Epithelial cell of prostate (primary cell): ENCODE measurements around the gene BAK1.

Source experiments
- DNase-seq: peaks from one replicate; pipeline ENCODE4 v3.0.0-alpha.2; 2011; ENCODE audit warnings: low read depth, low spot score
- H3K27ac ChIP-seq: fragments of 450-650 bp; 2 replicates; pipeline ENCODE4 v1.5.1; 2017; ENCODE audit warnings: mild to moderate bottlenecking

Gene BAK1

DNA sequence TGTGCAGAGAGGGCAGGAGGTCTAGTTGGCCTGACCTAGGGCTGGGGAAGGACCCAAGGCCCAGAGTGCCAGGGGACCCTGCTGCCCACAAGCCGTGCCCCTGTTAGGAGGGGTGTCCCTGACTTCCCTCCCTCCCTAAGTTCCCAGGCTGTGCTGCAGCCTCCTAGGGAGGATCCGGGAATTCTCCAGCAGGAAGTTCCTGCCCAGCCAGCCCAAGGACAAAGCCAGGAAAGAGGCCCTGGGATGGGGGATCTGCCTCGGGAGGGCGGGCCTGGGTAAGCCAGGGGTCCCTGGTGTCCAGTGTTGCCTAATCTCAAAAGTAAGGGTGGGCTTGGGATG, 9.3 kb upstream of the BAK1 start:
- peak overlapping the region; percentile 95 for H3K27ac ChIP-seq
- no peak for DNase-seq

DNA sequence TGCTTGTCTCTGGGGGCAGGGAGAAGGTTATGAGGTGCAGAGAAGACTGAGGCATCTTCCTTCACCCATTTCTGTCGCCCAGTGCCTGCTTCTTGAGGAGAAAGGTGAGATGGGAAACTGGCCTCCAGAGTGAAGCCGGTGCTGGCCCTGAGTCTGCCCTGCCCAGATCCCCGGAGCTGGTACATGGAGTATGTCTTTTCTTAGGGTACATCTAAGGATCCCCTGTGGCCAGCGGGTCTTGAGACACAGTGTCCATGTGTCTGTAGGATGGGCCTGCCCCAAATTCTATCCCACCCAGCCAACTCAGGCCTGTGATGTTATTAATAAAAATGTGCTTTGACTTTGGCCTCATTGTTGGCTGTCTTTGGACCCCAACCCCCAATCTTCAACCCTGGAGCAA, 8.8 kb upstream of the BAK1 start:
- no peak for DNase-seq
- H3K27ac ChIP-seq = no peak overlapping the region

DNA sequence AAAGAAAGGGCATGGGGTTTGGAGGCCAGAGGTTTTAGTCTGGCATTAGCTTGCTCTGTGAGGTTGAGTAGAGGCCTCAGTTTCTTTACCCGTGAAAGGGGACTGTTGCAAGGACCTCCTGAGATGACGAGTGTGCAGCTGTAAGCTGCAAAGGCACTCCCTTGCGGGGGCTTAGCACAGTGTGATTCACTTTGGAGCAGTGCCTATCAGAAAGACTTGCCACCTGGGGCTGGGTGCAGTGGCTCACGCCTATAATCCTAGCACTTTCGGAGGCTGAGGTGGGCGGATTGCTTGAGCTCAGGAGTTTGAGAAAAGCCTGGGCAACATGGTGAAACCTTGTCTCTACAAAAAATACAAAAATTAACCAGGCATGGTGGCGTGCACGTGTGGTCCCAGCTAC, 7.5 kb upstream of the BAK1 start:
- no peak overlapping the region for H3K27ac ChIP-seq
- no peak for DNase-seq

DNA sequence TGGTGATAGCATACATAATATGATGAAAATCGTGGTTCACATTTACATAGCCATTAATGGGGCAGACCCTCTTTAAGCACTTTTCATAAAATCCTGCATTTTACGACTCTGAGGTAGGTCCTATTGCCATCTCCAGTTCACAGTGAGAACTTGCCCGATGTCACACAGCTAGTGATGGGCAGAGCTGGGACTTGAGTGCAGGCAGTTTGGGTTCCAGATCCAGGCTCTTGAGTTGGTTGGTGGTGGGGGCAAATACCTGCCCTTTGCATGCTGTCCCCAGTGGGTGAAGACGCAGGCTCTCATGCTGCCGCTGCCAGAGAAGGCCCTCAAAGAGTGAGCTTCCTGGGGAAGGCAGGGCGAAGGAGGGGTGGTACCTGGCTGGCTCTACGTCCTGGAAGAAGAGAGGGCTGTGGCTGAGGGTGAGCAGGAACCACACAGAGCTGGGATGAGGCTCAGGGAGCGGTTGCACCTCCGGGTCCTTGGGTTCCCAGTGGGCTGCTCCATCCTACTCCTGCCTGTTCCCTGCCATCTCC, 6.1 kb upstream of the BAK1 start:
- no peak for DNase-seq

DNA sequence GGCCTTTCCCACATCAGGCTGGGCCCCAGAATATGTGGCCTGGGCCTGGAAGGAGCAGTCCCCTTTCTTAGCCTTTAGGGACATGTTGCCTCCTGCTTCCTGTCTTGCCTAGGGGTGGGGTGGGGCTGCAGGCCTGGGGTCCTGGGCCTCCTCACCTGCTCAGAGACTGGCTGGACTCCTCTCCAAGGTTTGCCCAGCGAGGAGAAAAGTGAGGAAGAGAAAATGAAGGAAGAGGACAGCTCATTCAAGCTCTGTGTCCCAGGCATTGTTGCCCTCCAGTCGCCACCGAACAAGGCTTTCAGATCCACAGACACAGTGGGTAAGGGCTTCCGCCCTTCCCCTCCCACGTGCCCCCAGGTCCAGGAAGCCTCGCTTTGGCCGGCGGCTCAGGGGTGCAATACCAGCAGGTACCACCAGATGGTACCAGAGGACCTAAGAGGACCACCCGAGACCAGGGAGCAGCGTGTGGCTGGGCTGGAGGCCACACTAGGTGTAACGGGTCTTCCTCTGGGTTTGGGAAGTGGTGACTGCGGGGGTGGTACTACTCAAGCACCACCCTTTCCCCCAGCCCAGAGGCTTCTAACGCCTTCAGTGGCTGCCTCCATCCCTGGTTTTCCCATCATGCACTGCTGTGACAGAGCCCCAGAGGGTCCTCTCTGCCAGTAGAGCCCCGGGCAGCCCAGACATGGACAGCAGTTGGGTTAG, 5.5 kb upstream of the BAK1 start:
- H3K27ac ChIP-seq = no peak overlapping the region
- no peak for DNase-seq

More for the DNA sequence above, 6.1 kb upstream of the BAK1 start:
- no peak overlapping the region for H3K27ac ChIP-seq

DNA sequence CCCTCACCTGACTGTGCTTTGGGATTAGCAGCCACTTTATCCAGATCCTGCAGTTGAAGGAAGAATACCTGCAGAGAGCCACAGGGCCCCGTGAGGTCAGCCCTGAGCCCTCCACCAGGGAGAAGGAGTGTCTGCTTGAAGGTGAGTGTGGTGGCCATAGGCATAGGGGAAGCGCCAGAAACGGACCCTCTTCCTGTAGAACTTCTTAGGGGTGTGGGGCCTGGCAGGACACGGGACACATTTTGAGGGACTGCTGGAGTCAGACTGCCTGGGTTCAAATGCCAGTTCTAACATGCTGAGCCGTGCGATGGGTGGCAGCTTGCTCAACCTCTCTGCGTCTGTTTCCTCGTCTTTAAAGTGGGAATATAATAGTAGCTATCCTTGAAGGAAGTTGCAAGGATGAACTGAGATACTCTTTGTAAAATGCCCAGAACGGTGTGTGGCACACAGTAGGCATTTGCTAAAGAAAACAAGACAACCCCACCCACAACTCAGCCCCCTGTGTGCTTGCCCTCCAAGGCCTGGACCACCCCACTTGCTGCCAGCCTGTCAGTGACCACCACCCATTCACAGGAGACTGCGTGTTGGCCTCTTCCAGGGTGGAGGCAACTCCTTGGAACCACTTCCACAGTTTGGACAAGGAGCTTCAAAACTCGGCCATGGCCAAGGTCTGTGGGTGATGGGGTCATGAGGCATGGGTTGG, 4.8 kb upstream of the BAK1 start:
- H3K27ac ChIP-seq = no peak overlapping the region
- DNase-seq = no peak

DNA sequence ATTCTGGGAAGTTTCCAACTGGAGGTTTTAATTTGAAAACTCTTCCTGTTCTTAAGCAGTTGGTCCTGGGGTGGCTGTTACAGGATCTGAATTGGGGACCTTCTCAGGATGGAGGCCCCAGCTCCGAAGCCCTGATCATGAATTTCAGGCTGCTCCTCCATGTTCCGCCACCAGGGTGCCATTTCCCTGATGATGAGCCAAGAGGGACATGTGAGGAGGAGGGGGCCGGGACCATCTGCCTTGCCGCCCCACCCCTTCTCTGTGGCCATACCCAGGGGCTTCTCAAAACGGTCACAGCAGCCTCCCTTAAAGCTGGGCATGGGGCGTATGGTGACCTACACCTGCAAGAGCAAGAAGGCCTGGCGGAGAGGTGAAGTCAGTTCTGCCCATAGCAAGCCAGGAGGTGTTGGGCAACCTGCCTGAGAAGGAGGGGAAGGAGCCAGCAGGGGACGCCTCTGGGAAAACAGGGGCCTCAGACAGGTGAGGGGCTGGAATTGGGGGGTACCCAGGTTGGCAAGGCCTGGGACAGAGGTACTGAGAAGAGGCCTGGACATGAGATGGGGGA, 3.6 kb upstream of the BAK1 start:
- no peak overlapping the region for H3K27ac ChIP-seq
- DNase-seq = no peak

DNA sequence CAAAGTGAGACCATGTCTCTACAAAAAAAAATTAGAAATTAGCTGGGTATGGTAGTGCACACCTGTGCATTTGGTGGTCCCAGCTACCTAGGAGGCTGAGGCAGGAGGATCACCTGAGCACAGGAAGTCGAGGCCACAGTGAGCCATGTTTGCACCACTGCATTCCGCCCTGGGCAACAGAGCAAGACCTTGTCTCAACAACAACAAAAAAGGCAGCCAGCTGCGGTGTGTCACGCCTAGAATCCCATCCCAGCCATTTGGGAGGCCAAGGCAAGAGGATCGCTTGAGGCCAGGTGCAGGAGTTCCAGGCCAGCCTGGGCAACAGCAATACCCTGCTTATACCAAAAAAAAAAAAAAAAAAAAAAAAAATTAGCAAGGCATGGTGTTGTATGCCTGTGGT, 1.1 kb upstream of the BAK1 start:
- DNase-seq = no peak
- H3K27ac ChIP-seq = peak overlapping the region; percentile 89

DNA sequence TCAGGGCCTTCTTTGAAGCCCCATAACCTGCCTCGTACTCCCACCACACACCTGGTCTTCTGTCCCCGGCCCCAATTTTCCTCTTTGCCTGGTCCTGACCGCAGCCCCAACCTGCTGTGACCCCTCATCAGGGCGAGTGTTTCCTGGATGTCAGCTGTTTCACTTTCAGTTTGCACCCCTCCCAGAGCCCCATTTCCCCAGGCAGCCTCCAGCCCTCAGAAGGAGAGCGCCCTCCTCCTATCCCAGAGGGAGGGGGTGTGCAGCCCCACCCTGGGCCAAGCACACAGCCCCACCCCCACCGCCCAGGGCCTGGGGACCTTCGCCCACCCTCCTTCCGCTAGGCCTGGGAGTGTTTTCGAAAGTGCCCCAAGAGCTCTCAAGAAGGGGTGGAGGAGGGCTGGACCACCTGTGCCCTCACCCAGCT, 1.5 kb downstream of the BAK1 start:
- H3K27ac ChIP-seq = peak overlapping the region; percentile 89
- DNase-seq = no peak

DNA sequence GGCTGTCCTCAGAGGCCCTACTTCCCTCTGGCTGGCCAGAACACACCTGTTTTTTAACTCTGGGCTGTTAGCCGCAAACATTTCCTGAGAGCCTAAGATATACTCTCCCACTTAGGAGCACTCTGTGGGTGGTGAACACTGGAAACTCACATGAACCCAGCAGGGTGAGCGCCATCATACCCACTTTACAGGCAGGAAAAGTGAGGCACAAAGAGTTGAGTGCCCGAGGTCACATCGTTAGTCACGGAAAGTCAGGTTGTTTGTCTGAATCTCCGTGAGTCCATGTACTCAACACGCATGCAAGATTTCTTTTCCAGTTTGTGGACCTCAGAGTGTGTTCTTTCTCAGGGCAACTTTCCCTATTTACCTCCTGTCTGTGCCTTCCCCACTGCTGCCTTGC, 1.9 kb downstream of the BAK1 start:
- DNase-seq = no peak
- peak overlapping the region; percentile 89 for H3K27ac ChIP-seq

DNA sequence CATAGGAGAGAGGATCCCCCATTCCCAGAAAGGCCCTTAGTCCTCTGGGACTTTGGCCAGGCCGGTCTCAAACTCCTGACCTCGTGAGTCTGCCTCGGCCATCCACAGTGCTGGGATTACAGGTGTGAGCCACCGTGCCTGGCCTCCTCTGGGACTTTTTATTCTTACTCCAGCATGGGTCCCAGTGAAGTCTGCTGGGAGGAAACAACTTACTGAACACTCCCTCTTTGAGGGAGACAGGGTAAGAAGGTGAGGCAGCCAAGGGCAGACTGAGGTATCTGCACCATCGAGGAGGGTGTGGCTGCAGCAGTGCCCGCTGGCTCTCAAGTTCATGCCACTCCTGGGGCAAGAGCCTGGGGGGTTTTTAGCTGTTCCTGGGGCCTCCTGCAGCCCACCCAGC, 2.4 kb downstream of the BAK1 start:
- H3K27ac ChIP-seq = peak overlapping the region; percentile 89
- no peak for DNase-seq

DNA sequence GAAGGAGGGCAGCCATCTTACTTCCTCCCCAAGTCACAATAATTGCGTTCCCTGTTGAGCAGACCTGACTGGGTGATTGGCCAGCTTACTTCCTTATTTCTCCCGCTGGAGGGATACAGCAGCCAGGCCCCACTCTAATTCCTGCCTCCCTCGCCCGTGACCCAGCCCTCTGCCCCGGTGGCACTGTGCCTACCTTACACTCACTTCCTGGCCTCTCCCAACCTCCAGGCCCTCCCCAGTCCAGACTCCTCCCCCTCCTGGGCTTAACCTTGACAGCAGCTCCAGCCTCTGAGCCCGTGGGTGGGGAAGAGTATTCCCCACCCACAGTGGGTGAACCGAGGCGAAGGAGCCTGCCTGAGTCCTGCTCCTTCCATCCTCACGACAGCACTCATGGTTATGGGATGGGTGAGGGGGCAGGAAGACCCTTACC, 3.0 kb downstream of the BAK1 start:
- H3K27ac ChIP-seq = peak overlapping the region; percentile 89
- no peak for DNase-seq

DNA sequence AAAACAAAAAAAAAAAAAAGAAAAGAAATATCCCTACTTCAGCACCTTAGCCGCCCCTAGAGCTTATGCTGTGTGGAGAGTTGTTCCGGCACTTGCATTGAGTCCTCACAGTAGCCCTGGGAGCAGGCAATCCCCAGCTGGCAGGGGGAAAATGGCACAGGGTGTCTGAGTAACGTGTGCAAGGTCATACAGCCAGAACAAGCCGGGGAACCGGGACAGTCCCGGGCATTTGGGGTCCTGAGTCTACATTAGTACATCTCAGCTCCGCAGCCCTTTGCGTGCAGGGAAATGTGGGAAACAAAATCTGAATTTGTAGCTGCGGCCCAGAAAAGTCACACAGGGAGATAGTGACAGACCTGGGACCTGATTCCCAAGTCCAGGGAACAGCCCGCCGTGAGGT, 3.4 kb downstream of the BAK1 start:
- no peak for DNase-seq
- peak overlapping the region; percentile 89 for H3K27ac ChIP-seq

DNA sequence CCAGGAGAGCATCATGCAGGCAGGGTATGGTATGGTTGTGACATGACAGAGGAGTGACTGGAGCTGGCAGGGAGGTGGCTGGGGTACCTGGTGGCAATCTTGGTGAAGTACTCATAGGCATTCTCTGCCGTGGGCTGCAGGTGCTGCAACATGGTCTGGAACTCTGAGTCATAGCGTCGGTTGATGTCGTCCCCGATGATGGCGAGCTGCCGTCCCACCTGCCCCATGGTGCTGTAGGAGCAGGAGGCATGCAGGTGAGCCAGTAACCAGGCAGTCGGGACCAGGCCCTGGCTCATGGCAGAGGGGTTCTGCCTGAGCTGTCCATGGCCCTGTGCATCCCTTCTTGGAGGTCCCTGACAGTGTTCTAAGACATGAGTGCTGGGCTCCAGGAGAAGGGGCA, 4.9 kb downstream of the BAK1 start:
- no peak for DNase-seq
- no peak overlapping the region for H3K27ac ChIP-seq

DNA sequence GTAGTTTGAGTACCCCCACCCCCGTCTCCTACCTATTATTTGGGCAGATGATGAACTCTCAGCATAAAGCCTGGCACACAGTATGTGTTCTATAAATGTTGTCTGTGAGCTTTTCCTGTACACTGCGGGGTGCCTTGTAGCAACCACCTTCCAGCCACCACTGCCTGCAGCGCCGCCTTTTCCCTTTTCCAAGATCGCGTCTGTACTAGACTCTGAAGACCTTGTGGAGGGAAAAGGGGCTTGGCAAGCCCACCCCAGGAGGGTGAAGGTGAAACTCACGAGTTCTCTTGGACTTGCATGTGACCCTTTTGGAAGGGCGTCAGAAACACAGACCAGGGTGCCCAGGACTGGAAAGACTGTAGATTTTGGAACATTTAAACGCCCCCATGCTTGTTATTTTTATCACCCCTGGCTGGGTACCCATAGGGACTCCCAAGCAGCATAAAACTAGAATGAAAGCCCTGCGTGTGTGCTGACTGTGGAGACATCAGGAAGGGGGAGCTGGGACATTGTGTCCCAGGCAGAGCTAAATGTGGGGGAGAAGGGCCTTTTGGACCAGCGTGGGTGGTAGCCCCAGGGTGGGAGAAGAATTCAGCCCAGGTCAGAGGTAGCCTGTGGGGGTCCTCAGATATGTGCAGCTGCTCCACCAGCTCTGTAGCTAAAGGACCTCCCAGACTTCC, 8.3 kb downstream of the BAK1 start:
- peak overlapping the region; percentile 75 for H3K27ac ChIP-seq
- DNase-seq = no peak

DNA sequence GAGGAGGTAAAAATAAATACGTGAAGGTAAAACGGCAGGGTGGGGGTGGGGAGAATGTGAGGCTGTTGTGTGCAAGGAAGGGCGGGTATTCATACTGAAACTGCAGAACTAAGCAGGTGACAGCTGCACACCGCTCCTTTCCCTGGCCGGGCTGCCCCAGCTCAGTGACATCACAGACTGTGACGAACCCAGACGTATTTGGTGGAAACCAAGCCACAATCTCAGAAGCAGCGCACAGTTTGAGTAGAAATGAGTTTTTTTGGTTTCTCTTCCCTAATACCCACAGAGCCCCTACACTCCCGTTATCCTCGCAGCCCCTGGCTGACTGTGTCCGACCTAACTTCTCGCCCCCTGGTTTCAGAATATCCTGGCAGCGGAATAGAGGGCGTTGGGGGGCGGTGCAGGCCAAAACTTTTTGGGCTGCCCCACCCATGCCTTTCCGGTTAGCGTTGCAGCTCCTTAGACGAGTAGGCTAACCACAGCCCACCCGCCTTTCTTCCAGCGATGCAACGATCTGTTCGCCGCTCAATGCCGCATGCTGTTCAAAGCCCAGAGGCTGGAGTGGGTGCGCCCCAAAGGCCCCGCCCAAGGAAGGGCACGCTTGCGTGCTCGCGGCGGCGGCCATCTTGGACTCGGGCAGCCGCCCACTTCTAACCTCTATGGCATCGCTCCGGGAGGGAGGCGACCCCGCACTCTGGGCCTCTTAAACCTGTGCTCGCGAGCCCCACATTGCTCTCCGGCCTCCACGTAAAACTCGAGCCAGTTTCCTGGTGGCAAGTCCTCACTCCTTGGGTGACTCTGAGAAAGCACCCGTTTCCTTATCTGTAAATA, 9.1 kb downstream of the BAK1 start:
- DNase-seq = no peak
- peak overlapping the region; percentile 75 for H3K27ac ChIP-seq

DNA sequence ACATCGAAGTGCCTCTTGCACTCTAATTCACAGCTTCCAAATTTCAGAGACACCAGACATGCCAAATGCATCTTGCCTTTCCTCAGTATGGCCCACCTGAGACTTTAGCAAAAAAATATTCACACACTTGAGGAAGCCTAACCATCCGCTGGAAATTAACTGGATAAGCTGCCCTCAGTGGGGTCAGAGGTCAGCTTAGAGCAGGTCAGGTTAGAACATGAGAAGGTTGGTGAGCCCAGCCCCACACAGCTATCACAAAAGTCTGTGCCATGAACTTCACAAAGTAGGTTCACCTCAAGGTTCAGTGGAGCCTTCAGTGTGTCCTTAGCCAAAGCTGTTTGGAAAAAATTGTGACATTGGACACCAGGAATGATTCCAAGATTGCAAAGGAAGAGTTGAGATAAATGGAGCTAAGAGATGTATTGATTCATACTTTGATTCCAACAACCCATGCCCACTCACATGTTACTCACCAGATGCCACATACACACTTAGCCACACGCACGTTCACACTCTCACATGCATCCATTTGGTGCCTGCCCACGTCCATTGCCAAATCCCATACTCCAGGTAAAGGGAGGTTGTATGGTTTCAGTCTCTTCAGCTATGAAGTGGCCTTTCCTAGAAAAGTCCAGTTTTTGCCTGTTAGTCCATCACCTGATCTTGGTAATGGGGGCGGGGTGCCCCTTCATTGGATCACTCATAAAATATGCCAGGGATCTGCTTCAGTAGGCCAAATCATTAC, 11.1 kb downstream of the BAK1 start:
- no peak overlapping the region for H3K27ac ChIP-seq
- no peak for DNase-seq

DNA sequence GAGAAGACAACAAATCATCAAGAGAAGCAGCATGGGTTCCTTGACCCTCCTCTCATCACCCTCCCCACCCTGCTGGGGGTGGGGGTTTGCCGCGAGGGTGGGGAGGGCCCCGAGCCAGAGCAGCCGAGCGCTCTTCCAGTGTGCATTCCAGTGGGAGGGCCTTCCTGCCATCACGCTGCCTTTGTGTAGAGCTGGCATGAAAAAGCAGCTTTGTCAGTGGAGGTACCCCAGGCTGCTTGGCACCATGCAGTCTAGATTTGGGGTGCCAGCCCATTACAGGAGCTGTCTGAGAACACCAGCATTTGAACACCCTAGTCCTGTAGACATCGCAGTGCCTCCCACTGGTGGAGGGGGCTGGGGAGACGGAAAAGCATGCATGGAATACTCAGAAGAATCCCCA, 12.2 kb downstream of the BAK1 start:
- DNase-seq = no peak

More for the DNA sequence above, 12.2 kb downstream of the BAK1 start:
- no peak overlapping the region for H3K27ac ChIP-seq
